Liver (tissue), 9 donors: Measurements from ENCODE around the gene TNFRSF12A. TPM values are rescaled to one million over a fixed set of nuclear protein-coding genes. Genes with fewer than 3 reads are reported as not detected.

ENCODE experiments used
- DNase-seq: peaks from one replicate; pipeline ENCODE4 v3.0.0-alpha.2; 2017; ENCODE audit warnings: low spot score
- H3K27ac ChIP-seq, 2 donors: one replicate each; pipeline ENCODE4 v1.7.0; 2013; ENCODE audit warnings: inconsistent platforms in 2 of 2, low read length in 2 of 2, control low read depth in 1 of 2, low read depth in 1 of 2, mild to moderate bottlenecking in 1 of 2
- H3K27me3 ChIP-seq, 4 donors: one replicate each; pipeline versions ENCODE4 v1.6.1 to v1.7.0; 2013; ENCODE audit warnings: low read length in 3 of 4, inconsistent platforms in 1 of 4, mild to moderate bottlenecking in 1 of 4, moderate library complexity in 1 of 4; ENCODE audit not compliant: control insufficient read depth in 4 of 4, insufficient read depth in 4 of 4
- H3K36me3 ChIP-seq, 4 donors: one replicate each; pipeline versions ENCODE4 v1.6.1 to v1.7.0; 2013; ENCODE audit warnings: low read length in 3 of 4, mild to moderate bottlenecking in 3 of 4, low read depth in 1 of 4, moderate library complexity in 1 of 4; ENCODE audit not compliant: control insufficient read depth in 4 of 4, insufficient read depth in 3 of 4
- H3K4me1 ChIP-seq, 4 donors: one replicate each; pipeline versions ENCODE4 v1.6.1 to v1.7.0; 2013; ENCODE audit warnings: low read length in 3 of 4, mild to moderate bottlenecking in 3 of 4, moderate library complexity in 1 of 4; ENCODE audit not compliant: control insufficient read depth in 4 of 4, insufficient read depth in 4 of 4
- H3K4me3 ChIP-seq, 3 donors: one replicate each; pipeline versions ENCODE4 v1.6.1 to v1.7.0; 2013; ENCODE audit warnings: low read length in 3 of 3, control low read depth in 1 of 3, low read depth in 1 of 3, mild to moderate bottlenecking in 1 of 3
- H3K9ac ChIP-seq, 2 donors: one replicate each; pipeline ENCODE4 v1.7.0; 2013; ENCODE audit warnings: low read length in 2 of 2, mild to moderate bottlenecking in 2 of 2, moderate library complexity in 2 of 2, control low read depth in 1 of 2, low read depth in 1 of 2
- H3K9me3 ChIP-seq, 4 donors: one replicate each; pipeline versions ENCODE4 v1.6.1 to v1.7.0; 2013; ENCODE audit warnings: low read length in 3 of 4; ENCODE audit not compliant: control insufficient read depth in 4 of 4
- CTCF ChIP-seq: fragments of 150-350 bp; IDR thresholded peaks from 2 replicates; pipeline ENCODE4 v1.5.1; 2017; ENCODE audit warnings: improper control_type of control experiment, low read depth, low read length; ENCODE audit not compliant: missing input control
- EGR1 ChIP-seq, 2 donors: IDR thresholded peaks; 2 replicates each; pipeline ENCODE4 v1.6.1; 2016 to 2018; ENCODE audit warnings: antibody characterized with exemption in 2 of 2, low read depth in 2 of 2
- FOXA1 ChIP-seq: IDR thresholded peaks from 2 replicates; pipeline ENCODE4 v1.6.1; 2016; ENCODE audit warnings: antibody characterized with exemption
- FOXA2 ChIP-seq: IDR thresholded peaks from 2 replicates; pipeline ENCODE4 v1.6.1; 2016; ENCODE audit warnings: antibody characterized with exemption
- GABPA ChIP-seq, 2 donors: IDR thresholded peaks in 1 of 2; conservative IDR thresholded peaks in 1 of 2; 2 replicates each; pipeline ENCODE4 v1.6.1; 2016; ENCODE audit warnings: antibody characterized with exemption in 2 of 2, mild to moderate bottlenecking in 1 of 2, moderate library complexity in 1 of 2
- HNF4A ChIP-seq, 2 donors: conservative IDR thresholded peaks; 2 replicates each; pipeline ENCODE4 v1.6.1; 2016; ENCODE audit warnings: antibody characterized with exemption in 2 of 2, mild to moderate bottlenecking in 2 of 2
- HNF4G ChIP-seq: IDR thresholded peaks from 2 replicates; pipeline ENCODE4 v1.6.1; 2016; ENCODE audit warnings: antibody characterized with exemption
- JUND ChIP-seq, 2 donors: IDR thresholded peaks; 2 replicates each; pipeline ENCODE4 v1.6.1; 2016; ENCODE audit warnings: antibody characterized with exemption in 2 of 2
- MAX ChIP-seq: IDR thresholded peaks from 2 replicates; pipeline ENCODE4 v1.6.1; 2016; ENCODE audit warnings: antibody characterized with exemption
- NR2F2 ChIP-seq: IDR thresholded peaks from 2 replicates; pipeline ENCODE4 v1.6.1; 2016; ENCODE audit warnings: antibody characterized with exemption
- RAD21 ChIP-seq, 2 donors: IDR thresholded peaks; 2 replicates each; pipeline ENCODE4 v1.6.1; 2016; ENCODE audit warnings: antibody characterized with exemption in 2 of 2, mild to moderate bottlenecking in 2 of 2
- REST ChIP-seq: IDR thresholded peaks from 2 replicates; pipeline ENCODE4 v1.6.1; 2016; ENCODE audit warnings: antibody characterized with exemption, mild to moderate bottlenecking
- RXRA ChIP-seq, 2 donors: IDR thresholded peaks; 2 replicates each; pipeline ENCODE4 v1.6.1; 2017 to 2018; ENCODE audit warnings: antibody characterized with exemption in 2 of 2, mild to moderate bottlenecking in 1 of 2
- SP1 ChIP-seq: IDR thresholded peaks from 2 replicates; pipeline ENCODE4 v1.6.1; 2018; ENCODE audit warnings: antibody characterized with exemption, mild to moderate bottlenecking
- TAF1 ChIP-seq: conservative IDR thresholded peaks from 2 replicates; pipeline ENCODE4 v1.6.1; 2016; ENCODE audit warnings: antibody characterized with exemption, mild to moderate bottlenecking
- YY1 ChIP-seq: IDR thresholded peaks from 2 replicates; pipeline ENCODE4 v1.6.1; 2016; ENCODE audit warnings: antibody characterized with exemption, mild to moderate bottlenecking
- ZBTB33 ChIP-seq: IDR thresholded peaks from 2 replicates; pipeline ENCODE4 v1.6.1; 2016; ENCODE audit warnings: antibody characterized with exemption
- WGBS: extraction: QIAGEN DNeasy Blood & Tissue Kit; methylation state at CpG from one replicate; pipeline ENCODE4 v1.1.7; 2013; 5-methylcytosine and 5-hydroxymethylcytosine counted together
- polyA plus RNA-seq, 2 donors: library from polyadenylated mRNA; stranded (reverse) in 1 of 2; unstranded in 1 of 2; fragments of 200-250 nt in 1 of 2; fragments of >200 nt in 1 of 2; fragmentation: Nextera tagmentation in 1 of 2; extraction: Ambion mirVana in 1 of 2; gene quantifications; one replicate each; pipeline versions ENCODE4 v1.2.1 to v1.2.3, GENCODE V29; 2013 to 2015
- total RNA-seq, 2 donors: library from RNA; depleted of rRNA; stranded (reverse); fragments of >200 nt; gene quantifications; one replicate each; pipeline ENCODE4 v1.2.3, GENCODE V29; 2014
- TF ChIP-seq, protein P1 (sequence below): IDR thresholded peaks from 2 replicates; pipeline ENCODE4 v1.6.1; 2016; ENCODE audit warnings: antibody characterized with exemption
- donor health status: healthy.
- donor health status: healthy.
- donor health status: healthy.
- donor health status: healthy.
- donor health status: healthy.

The TNFRSF12A gene
- total and polyA plus RNA-seq, 4 donors = 7.9 to 35.5 (median 9.1) TPM

GRCh38 chr16:3032624-3033023 lies 12.5 kb downstream of the TNFRSF12A start:
- Histone ChIP-seq H3K27ac (no peak overlapping the region), H3K9ac (no peak overlapping the region), H3K4me3 (no peak overlapping the region), H3K9me3 (no peaks in the 10 kb centered on the region), H3K4me1 (peaks cover 0 to 23% (median 6%) of the 10 kb centered on the region in 4 donors), H3K27me3 (peaks cover 0 to 7% (median 5%) of the 10 kb centered on the region in 4 donors), H3K36me3 (no peaks in the 10 kb centered on the region)
- TF ChIP-seq HNF4A (conservative IDR thresholded peaks at IDR 0.05) (no peak), FOXA2 (no peak), RXRA (IDR thresholded peaks at IDR 0.05) (no peak)
- DNase-seq = no peak
- WGBS = 38% methylated on average over 7 of the region's 7 CpGs

DNA sequence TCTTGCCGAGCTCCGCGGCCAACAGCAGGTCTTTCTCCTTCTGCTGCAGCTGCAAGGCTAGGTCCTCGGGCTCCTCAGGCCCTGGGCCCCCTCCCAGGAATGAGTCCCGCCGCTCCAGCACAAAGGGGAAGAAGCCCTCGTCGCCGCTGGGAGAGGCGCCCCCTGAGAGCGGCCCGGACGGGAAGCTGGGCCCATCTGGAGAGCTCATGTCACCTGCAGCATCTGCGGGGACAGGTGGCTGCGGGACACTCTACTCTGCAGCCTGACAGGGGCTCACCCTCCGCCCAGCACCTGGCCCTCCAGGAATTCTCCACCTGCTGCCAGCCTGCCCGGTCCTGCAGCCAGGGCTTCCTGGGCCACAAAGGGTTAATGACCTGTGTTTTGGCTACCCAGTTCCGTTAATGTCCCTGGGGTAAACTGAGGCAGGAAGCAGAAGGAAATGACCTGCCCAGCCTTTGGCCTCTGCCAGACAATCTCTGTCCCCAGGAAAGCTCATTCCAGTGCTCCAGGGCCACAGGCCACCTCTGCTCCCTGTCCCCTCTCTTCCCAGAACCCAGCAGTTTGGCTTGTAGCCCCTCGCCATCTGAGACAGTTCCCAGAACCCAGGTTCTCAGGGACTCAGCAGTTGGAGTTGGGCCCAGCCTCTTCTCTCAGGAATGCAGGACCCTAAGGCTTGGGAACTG lies 15.3 kb downstream of the TNFRSF12A start:
- no peak overlapping the region for H3K27ac ChIP-seq
- peaks cover 0 to 8% (median 5%) of the 10 kb centered on the region in 4 donors for H3K27me3 ChIP-seq
- H3K4me3 ChIP-seq = no peak overlapping the region
- no peak for DNase-seq
- TF ChIP-seq, protein P1, sequence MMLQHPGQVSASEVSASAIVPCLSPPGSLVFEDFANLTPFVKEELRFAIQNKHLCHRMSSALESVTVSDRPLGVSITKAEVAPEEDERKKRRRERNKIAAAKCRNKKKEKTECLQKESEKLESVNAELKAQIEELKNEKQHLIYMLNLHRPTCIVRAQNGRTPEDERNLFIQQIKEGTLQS = no peak
- no peak for TF ChIP-seq EGR1 (IDR thresholded peaks at IDR 0.05; ENCODE audit: low read depth in 2 of 2)
- TF ChIP-seq YY1 = no peak
- no peak for TF ChIP-seq HNF4G
- TF ChIP-seq RXRA (IDR thresholded peaks at IDR 0.05) = no peak
- TF ChIP-seq GABPA (IDR thresholded peaks at IDR 0.05 in 1 of 2, conservative IDR thresholded peaks at IDR 0.05 in 1 of 2) = no peak
- TF ChIP-seq MAX = no peak
- TF ChIP-seq RAD21 (IDR thresholded peaks at IDR 0.05) = no peak
- no peak for TF ChIP-seq ZBTB33
- no peak for TF ChIP-seq CTCF
- no peak for TF ChIP-seq SP1
- no peak for TF ChIP-seq TAF1
- TF ChIP-seq HNF4A (conservative IDR thresholded peaks at IDR 0.05) = no peak
- no peak for TF ChIP-seq REST
- no peak for TF ChIP-seq FOXA1
- TF ChIP-seq FOXA2 = no peak
- no peak for TF ChIP-seq JUND (IDR thresholded peaks at IDR 0.05)
- TF ChIP-seq NR2F2 = no peak
- H3K36me3 ChIP-seq = no peaks in the 10 kb centered on the region
- no peak overlapping the region for H3K9ac ChIP-seq
- H3K4me1 ChIP-seq = peaks cover 0 to 4% (median 0%) of the 10 kb centered on the region in 4 donors
- 43% methylated on average over 19 of the region's 19 CpGs for WGBS
- no peaks in the 10 kb centered on the region for H3K9me3 ChIP-seq
